Hippocampal formation (tissue), 2 donors: ENCODE data around the gene CHRM1.

Experiments used
- DNase-seq, 2 donors: peaks; one replicate each; lab custom pipeline; 2025; lab: John Stamatoyannopoulos, UW

The CHRM1 gene

GRCh38 chr11:62925745-62926679 is 4.8 kb upstream of the CHRM1 start:
- DNase-seq, result no peak

- no peak for DNase-seq
These were observed 4.1 kb upstream of the CHRM1 start for GRCh38 chr11:62925308-62925707.

GRCh38 chr11:62923601-62924411 is 2.6 kb upstream of the CHRM1 start:
- DNase-seq, result no peak

DNA sequence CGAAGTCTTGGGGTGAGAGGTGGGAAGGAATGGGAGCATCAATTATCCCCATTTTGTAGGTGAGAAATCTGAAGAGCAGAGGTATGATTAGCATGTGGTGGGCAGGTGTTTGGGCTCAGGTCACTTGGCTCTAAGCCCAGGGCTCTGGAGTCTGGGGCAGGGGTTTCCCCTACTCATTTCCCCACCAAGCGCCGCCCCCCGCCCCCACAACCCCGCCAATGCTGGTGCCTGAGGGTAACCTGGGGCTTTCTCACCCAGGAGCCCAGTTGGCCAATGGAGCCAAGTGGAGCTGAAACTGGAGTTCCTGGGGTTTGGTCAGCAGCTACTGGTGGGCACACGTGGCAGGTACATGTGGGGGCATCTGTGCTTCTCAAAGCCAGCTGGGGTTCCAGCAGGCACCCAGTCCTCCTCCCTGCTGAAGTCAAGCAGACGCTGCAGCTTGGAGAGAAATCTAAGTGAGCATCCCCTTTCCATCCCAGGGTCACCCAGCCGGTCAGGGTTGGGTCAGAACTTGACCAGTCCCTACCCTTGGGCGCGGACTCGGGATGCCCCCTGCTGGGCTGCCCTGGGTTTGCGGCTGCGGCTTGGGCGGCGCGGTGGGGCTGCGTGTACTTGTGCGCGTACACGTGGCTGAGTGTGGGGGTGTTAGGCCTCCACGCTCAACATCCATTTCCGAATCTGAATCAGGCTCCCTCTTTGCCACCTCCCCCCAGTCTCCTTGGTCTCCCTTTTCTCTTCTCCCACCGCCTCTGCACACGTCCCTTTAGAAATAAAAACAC is 1.7 kb upstream of the CHRM1 start:
- DNase-seq, result peak in 1 of 2 donors; percentile 30

- DNase-seq, result no peak
These were observed 1.0 kb upstream of the CHRM1 start for GRCh38 chr11:62922189-62922589.

DNA sequence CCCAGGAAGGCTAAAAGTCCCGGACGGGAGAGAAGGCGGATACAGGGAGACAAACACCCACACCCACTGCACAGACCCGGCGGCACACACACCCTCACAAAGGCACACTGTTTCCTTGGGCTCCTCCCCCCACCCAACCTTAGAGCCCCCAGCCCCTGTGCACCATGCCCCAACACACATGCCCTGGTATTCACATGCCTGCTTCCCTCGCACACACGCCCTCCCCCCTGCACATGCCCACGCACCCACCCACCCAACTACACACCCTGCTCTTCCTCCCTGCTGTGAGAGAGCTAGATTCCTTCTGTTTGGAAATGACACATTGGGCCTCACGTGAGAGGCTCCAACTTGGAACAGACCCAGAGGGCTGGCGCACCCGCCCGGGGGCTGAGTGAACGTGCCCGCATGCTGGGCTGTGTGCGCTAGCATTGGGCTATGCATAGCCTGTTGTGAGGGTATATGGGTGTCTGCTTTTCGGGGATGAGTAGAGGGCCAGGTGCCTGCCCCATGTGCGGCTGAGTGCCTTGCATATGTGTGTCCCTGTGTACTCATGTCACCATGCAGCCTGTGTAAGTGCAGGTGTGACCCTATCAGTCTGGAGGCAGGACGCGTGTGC is 518 bp upstream of the CHRM1 start:
- DNase-seq, result no peak

DNA sequence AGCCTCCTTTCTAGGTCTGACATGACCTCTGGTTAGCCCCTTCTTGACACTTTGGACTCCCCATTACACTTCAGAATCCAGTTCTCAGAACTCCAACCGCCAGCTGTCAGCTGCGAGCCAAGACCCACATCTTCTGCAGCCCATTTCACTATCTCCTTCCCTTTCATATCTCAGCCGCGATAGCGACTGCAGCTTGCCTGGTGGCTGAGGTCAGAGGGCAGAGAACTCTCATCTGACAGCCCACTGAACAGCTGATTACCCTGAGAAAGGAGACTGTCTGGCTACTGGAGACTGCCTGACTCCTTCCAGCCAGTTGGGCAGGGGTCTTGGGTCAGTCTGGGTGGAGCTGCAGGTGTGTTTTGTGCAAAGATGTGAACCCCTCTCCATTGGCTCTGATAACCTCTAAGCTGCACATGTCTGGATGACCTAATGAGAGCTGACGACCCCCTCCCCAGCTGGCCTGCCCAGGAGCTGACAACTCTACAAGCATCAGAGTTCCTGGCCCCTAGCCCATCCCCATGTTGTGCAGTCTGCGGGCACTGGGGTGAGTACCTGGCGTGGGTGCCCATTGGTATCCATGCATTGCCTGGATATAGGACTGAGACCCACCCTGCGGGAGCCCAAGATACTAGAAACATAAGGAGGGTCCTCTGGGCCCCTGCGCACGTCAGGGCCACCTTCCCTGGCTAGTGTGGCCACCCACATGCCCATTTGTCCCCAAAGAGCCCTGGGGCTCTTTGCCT is 1.1 kb downstream of the CHRM1 start:
- no peak for DNase-seq

DNA sequence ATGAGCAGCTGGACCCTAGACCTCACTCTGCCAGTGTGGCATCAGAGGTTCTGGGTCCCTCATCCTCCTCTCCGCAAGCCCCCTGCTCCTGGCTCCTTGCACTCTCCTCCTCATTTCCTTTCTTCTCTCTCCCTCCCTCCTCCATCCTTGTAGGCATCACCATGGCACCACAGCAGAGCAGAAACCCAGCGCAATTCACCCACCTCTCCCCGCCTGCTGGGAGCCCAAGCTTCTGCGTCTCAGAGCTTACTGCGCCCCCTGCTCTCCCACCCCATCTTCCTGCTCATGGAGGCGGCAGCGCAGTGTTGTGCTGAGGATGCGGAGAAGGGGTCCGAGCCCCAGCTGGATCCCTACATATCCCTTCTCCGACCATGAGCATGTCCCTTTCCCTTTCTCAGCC is 1.7 kb downstream of the CHRM1 start:
- DNase-seq, result no peak

DNA sequence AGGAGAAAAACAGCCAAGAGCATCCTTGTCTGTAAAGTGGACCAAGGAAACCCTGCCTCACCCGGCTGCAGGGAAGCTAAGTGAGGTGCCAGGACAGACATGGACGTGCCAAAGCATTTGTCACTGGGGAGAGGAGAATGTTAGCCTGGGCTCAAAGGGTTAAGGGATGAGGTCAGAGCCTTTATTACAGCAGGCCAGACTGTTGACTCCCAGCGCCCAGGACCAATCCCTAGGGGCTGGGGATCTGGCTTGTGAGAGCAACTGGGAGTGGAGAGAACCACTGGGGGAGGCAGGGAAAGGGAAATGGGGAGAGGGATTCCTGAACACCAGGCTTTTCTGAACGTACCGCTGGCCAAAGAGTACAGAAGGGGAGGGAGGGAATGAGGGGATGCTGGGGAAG is 2.6 kb downstream of the CHRM1 start:
- DNase-seq, result no peak

DNA sequence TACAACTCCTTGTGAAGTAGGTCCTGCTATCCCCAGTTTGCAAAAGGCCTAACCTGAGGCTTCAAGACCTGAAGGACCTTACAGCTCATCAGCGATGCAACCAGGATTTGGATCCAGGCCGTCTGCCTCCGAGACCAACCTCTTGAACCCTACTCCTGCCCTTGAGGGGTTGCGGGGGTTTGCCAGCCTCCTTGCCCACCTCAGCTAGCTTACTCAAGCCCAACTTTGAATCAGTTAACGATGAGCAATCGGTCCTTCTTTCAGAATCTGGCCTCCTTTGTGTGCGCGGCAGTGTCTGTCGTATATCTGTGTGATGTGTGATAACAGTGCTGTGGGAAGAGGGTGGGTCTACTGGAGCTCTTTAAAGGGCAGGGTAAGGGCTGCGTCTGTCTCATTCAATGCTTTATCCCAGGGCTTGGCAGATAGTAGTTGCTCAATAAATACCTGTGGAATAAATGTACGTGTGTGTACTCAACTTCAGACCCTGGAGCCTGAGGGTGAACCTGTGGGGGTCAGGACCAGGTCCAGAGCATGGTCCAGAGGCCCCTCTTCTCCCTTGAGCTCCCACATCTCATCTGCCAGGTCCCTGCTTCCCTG is 3.2 kb downstream of the CHRM1 start:
- no peak for DNase-seq

DNA sequence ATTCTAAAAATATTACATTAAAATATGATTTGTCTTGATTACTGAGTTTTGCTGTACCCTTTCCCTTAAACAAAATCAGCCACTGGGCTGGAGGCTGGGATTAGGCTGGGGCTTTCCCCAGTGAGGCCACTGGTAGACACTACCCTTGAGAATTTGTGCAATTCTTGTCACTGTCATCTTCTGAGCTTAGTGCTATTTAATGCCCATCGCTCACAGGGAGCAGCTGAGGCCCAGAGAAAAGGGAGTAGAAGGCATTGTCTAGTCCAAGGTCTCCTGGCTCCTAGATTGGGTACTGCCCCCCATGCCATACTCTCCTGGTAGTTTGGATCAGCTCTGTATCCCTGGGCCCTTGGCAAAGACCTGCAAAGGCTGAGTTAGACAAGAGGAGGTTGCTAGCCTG is 6.7 kb downstream of the CHRM1 start:
- no peak for DNase-seq

DNA sequence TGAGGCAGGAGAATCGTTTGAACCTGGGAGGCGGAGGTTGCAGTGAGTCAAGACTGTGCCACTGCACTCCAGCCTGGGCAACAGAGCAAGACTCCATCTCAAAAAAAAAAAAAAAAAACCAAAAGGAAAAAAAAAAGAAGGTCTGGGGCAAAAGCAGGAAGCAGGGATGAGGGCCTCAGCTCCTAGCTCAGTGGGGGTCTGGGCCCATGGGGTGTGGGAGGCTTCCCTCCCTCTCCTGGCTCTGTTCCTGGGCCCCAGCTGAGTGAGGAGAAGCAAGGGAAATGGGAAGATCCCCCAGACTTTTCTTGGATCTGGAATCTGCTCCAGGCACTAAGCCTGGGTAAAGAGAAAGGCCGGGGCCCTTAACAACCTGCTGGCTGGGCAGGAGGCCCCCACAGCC is 8.9 kb downstream of the CHRM1 start:
- no peak for DNase-seq

DNA sequence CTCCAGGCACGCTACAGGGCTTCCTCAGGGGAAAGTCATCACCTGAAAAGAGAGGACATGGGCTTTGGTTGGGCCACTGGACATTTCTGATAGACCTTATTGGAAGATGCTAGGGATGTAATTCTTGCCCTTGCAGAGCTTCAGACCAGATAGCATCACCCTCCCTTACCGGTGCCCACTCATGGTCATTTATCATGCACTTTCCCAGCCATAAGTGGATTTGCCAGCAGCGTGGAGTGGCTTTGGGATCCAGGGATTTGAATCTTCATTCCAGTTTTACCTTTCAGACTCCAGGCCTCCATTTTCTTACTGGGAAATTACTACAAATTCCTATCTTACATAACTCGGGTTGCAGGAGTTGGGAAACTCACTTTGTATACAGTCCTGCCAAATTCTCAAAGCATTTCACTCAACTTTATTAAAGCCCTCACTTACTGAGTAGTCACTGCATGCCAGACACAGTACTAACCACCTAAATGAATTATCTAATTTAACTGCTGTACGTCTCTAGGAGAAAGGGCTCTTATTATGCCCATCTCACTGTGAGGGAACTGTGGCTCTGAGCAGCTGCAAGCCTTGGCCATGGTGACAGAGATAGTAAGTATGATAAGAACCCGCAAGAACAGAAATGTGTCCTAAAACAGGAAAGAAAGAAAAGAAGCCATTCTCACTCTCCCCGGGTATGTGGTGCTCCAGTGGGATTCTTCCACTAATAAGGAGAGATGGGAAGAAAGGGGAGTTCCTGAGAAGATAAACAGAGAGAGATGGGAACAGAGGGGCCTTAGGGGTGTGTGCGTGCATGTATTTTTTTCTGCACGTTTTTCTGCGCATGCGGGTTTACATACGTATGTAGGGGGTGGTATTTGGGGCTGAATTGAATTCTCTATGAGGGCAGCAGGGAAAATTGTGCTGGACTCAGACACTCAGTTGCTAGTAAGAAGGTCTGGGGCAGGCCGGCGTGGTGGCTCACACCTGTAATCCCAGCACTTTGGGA is 9.7 kb downstream of the CHRM1 start:
- DNase-seq, result no peak

- DNase-seq, result no peak
These were observed 10.9 kb downstream of the CHRM1 start for GRCh38 chr11:62910141-62910882.

GRCh38 chr11:62909107-62909894 is 11.9 kb downstream of the CHRM1 start:
- DNase-seq, result no peak

GRCh38 chr11:62908468-62909072 is 12.6 kb downstream of the CHRM1 start:
- no peak for DNase-seq

DNA sequence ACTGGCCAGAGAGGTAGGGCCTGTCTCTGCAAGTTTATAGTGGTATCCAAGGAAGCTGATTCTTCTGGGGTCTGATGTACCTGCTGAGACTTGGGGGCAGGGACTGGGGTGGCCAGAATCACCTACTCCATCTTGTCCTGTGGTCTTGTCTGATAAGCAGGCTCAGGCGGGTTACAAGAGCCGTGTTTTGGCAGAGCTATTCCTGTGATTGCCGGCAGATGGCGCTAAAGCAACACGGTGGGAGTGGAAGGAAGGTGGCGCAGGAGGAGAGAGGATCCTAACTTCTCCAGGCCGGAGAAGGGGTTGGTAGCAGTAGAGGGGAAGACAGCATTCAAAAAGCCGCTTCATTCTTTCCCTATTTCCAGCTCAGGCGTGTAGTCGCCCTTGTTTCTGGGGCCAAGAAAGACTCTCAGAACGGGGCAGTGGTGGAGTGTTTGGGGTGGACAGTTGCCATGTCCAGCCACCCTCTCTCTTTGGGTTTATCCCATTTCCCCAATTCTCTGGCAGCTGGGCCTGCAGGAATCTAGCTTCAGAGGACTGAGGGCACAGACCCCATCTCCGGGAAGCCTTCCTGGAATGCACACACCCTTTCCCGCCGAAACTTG is 15.1 kb downstream of the CHRM1 start:
- DNase-seq, result peak; percentile 74 to 77
